Pancreas (tissue), 10 donors: Measurements from ENCODE around the gene SYT3. TPM values are rescaled to one million over a fixed set of nuclear protein-coding genes. Genes with fewer than 3 reads are reported as not detected.
"Not testable (repeated sequence)": the region's sequence is repeated elsewhere in the genome, so short reads cannot be mapped to it uniquely, and the experiment has no call there.

Experiments used
- ATAC-seq, 4 donors: fragments of 200-7000 bp; cut with Tn5 transposase; one replicate each; pipeline versions ENCODE4 v1.8.0 to v1.9.1; 2020; ENCODE audit warnings: mild to moderate bottlenecking in 4 of 4, moderate library complexity in 4 of 4
- DNase-seq, 6 donors: peaks; one replicate each; pipeline ENCODE4 v3.0.0-alpha.2; 2020
- FAIRE-seq: peaks from 2 replicates; lab custom pipeline; 2012; peaks lifted over from hg19 to GRCh38; lab: Jason Lieb, UNC
- H3K27ac ChIP-seq, 4 donors: fragments of 200-600 bp; sonication (generic); 1 replicate in 3 of 4; 2 replicates in 1 of 4; pipeline versions ENCODE4 v1.5.0 to v1.8.0; 2020
- H3K27me3 ChIP-seq, 4 donors: fragments of 200-600 bp; one replicate each; pipeline ENCODE4 v1.8.0; 2021
- H3K36me3 ChIP-seq, 3 donors: fragments of 200-600 bp; sonication (generic) in 1 of 3; one replicate each; pipeline versions ENCODE4 v1.5.0 to v1.8.0; 2020 to 2021
- H3K4me1 ChIP-seq, 3 donors: fragments of 200-600 bp; one replicate each; pipeline ENCODE4 v1.8.0; 2021
- H3K4me3 ChIP-seq, 4 donors: fragments of 200-600 bp; sonication (generic) in 2 of 4; one replicate each; pipeline versions ENCODE4 v1.5.0 to v1.8.0; 2020 to 2021
- H3K9me3 ChIP-seq, 4 donors: fragments of 200-600 bp; one replicate each; pipeline ENCODE4 v1.8.0; 2021
- CTCF ChIP-seq, 4 donors: fragments of 200-600 bp; sonication (generic) in 3 of 4; IDR thresholded peaks; one replicate each; pipeline versions ENCODE4 v1.5.0 to v1.8.0; 2021; ENCODE audit warnings: antibody characterized with exemption in 4 of 4
- WGBS, 2 donors: extraction: QIAGEN DNeasy Blood & Tissue Kit; methylation state at CpG; one replicate each; pipeline ENCODE4 v1.1.7; 2013; 5-methylcytosine and 5-hydroxymethylcytosine counted together
- intact Hi-C, 3 donors: fragments of 100-400 bp; cut with DNase I; formaldehyde crosslinking; loops; one replicate each; pipeline versions ENCODE4 v1.11.1 to v1.14.2; 2022
- polyA plus RNA-seq, 2 donors: library from polyadenylated mRNA; stranded (reverse); fragments of 200-250 nt; gene quantifications; one replicate each; pipeline ENCODE4 v1.2.3, GENCODE V29; 2013
- total RNA-seq, 6 donors: library from RNA; stranded (reverse); fragmentation: NEBNext Ultra II Directional in 4 of 6; extraction: Animal tissue kit (Norgen Biotek cat#: 25700) in 4 of 6; gene quantifications; one replicate each; pipeline versions ENCODE4 v1.2.1 to v1.2.4, GENCODE V29; 2021 to 2023
- donor health status: healthy with polysubstance abuse.
- donor health status: DM: no; HTN: no; CAD: no; lungs with moderate emphysema.
- donor health status: DM: no; HTN: no; CAD: no.
- donor health status: control.
- donor health status: control.
- donor health status: Bipolar disorder and iron deficiency.
- donor health status: DM: yes; HTN: yes; CAD: no.
- donor health status: DM: no; HTN: no; CAD: no.
- donor health status: DM: no; HTN: no; CAD: no.
- donor health status: DM: yes; HTN: yes; CAD: no.

SYT3 gene
- total and polyA plus RNA-seq, 8 donors: 0.09 to 0.94 (median 0.37) TPM

- ATAC-seq: no peak
- peaks cover 0 to 7% (median 0%) of the 10 kb centered on the region in 4 donors for H3K27me3 ChIP-seq
- H3K4me1 ChIP-seq: no peaks in the 10 kb centered on the region
- H3K27ac ChIP-seq: no peak overlapping the region
- no peak overlapping the region for H3K4me3 ChIP-seq
- intact Hi-C loops: no loop called here
- WGBS, 2 donors: 59 to 85% methylated on average over 5 to 6 of the region's 6 CpGs
- TF ChIP-seq CTCF (IDR thresholded peaks at IDR 0.05): no peak
- no peak for FAIRE-seq
- H3K36me3 ChIP-seq: no peaks in the 10 kb centered on the region
- DNase-seq: no peak
- H3K9me3 ChIP-seq: no peaks in the 10 kb centered on the region
Measured at GRCh38 chr19:50602496-50602895, 37.2 kb downstream of the SYT3 start.

- Histone ChIP-seq H3K27me3 (peaks cover 0 to 3% (median 0%) of the 10 kb centered on the region in 4 donors), H3K4me1 (no peaks in the 10 kb centered on the region), H3K36me3 (no peaks in the 10 kb centered on the region), H3K9me3 (no peaks in the 10 kb centered on the region), H3K4me3 (no peak overlapping the region), H3K27ac (no peak overlapping the region)
- TF ChIP-seq CTCF (IDR thresholded peaks at IDR 0.05): no peak
- FAIRE-seq (no peak), ATAC-seq (no peak), DNase-seq (no peak)
- 60 to 78% methylated on average over 5 of the region's 5 CpGs for WGBS, 2 donors
- intact Hi-C loops: no loop called here
Measured at GRCh38 chr19:50602089-50602422, 37.6 kb downstream of the SYT3 start.

GRCh38 chr19:50601407-50602088 is 38.1 kb downstream of the SYT3 start:
- no peaks in the 10 kb centered on the region for H3K27me3 ChIP-seq
- DNase-seq (no peak), FAIRE-seq (no peak), ATAC-seq (no peak)
- WGBS, 2 donors: 60 to 66% methylated on average over 11 of the region's 11 CpGs
- H3K4me3 ChIP-seq: no peak overlapping the region
- H3K36me3 ChIP-seq: no peaks in the 10 kb centered on the region
- H3K27ac ChIP-seq: no peak overlapping the region
- TF ChIP-seq CTCF (IDR thresholded peaks at IDR 0.05): no peak
- H3K9me3 ChIP-seq: no peaks in the 10 kb centered on the region
- intact Hi-C loops: no loop called here
- no peaks in the 10 kb centered on the region for H3K4me1 ChIP-seq

GRCh38 chr19:50599427-50599826 is 40.3 kb downstream of the SYT3 start:
- 23 to 28% methylated on average over 9 of the region's 9 CpGs for WGBS, 2 donors
- intact Hi-C loops: no loop called here
- ATAC-seq: no peak
- no peaks in the 10 kb centered on the region for H3K36me3 ChIP-seq
- no peak overlapping the region for H3K4me3 ChIP-seq
- DNase-seq: no peak
- no peaks in the 10 kb centered on the region for H3K4me1 ChIP-seq
- no peak for TF ChIP-seq CTCF (IDR thresholded peaks at IDR 0.05)
- H3K9me3 ChIP-seq: no peaks in the 10 kb centered on the region
- H3K27me3 ChIP-seq: peaks cover 0 to 5% (median 0%) of the 10 kb centered on the region in 4 donors
- no peak for FAIRE-seq
- H3K27ac ChIP-seq: no peak overlapping the region

GRCh38 chr19:50590191-50590590 is 49.5 kb downstream of the SYT3 start:
- no peak overlapping the region for H3K4me3 ChIP-seq
- H3K4me1 ChIP-seq: no peaks in the 10 kb centered on the region
- H3K27me3 ChIP-seq: peaks cover 0 to 3% (median 0%) of the 10 kb centered on the region in 4 donors
- no peak overlapping the region for H3K27ac ChIP-seq
- 65 to 85% methylated on average over 3 of the region's 3 CpGs for WGBS, 2 donors
- DNase-seq (no peak), ATAC-seq (no peak), FAIRE-seq (no peak)
- H3K36me3 ChIP-seq: no peaks in the 10 kb centered on the region
- intact Hi-C loops: no loop called here
- TF ChIP-seq CTCF (IDR thresholded peaks at IDR 0.05): no peak
- H3K9me3 ChIP-seq: no peaks in the 10 kb centered on the region

GRCh38 chr19:50581795-50582660 is 57.7 kb downstream of the SYT3 start:
- WGBS, 2 donors: 64 to 76% methylated on average over 20 to 23 of the region's 24 CpGs
- ATAC-seq, H3K4me1 ChIP-seq, intact Hi-C loops, DNase-seq, H3K4me3 ChIP-seq, H3K36me3 ChIP-seq, H3K27ac ChIP-seq, H3K27me3 ChIP-seq, FAIRE-seq, H3K9me3 ChIP-seq: not testable (repeated sequence)
